Measurements from ENCODE around the gene INO80C. TPM values are rescaled to one million over a fixed set of nuclear protein-coding genes. Genes with fewer than 3 reads are reported as not detected.

Gene INO80C
- total RNA-seq, 4 donors from 2014 or later: 13.2 to 30.1 (median 17.9) TPM

DNA sequence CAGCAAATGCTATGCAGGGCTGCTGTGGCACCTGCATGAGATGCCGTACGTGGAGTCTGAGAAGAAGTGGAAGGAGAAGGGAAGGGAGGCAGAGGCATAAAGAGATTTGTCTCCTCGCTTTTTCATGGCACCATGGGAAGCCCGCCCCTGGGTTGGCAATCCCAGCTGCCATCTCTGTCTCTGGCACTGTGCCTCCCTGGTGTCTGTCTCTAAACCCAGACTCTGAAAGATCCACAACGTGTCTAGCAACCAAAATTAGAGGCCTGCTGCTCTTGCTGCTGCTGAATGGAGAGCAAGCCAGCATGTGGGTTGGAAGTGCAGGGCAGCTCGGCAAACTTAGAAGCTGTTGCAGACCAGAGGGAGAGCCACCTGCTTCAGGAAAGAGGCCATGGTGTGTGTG, 53.1 kb downstream of the INO80C start:
- intact Hi-C loops (cut with DNase I): no loop called here
- no peaks in the 10 kb centered on the region for H3K27me3 ChIP-seq
- no peak overlapping the region for H3K4me3 ChIP-seq
- H3K4me1 ChIP-seq: peaks cover 0 to 34% (median 8%) of the 10 kb centered on the region in 3 donors
- no peak for TF ChIP-seq POLR2A (IDR thresholded peaks at IDR 0.05)
- TF ChIP-seq, protein P1, sequence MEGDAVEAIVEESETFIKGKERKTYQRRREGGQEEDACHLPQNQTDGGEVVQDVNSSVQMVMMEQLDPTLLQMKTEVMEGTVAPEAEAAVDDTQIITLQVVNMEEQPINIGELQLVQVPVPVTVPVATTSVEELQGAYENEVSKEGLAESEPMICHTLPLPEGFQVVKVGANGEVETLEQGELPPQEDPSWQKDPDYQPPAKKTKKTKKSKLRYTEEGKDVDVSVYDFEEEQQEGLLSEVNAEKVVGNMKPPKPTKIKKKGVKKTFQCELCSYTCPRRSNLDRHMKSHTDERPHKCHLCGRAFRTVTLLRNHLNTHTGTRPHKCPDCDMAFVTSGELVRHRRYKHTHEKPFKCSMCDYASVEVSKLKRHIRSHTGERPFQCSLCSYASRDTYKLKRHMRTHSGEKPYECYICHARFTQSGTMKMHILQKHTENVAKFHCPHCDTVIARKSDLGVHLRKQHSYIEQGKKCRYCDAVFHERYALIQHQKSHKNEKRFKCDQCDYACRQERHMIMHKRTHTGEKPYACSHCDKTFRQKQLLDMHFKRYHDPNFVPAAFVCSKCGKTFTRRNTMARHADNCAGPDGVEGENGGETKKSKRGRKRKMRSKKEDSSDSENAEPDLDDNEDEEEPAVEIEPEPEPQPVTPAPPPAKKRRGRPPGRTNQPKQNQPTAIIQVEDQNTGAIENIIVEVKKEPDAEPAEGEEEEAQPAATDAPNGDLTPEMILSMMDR (IDR thresholded peaks at IDR 0.05): no peak
- no peak for DNase-seq
- no peak overlapping the region for H3K27ac ChIP-seq
- H3K36me3 ChIP-seq: no peaks in the 10 kb centered on the region
- H3K9me3 ChIP-seq: no peaks in the 10 kb centered on the region
- WGBS, 2 donors: 90 to 95% methylated on average over 5 to 6 of the region's 6 CpGs

- no peaks in the 10 kb centered on the region for H3K9me3 ChIP-seq
- WGBS, 2 donors: 50 to 90% methylated on average over 2 of the region's 2 CpGs
- no peak overlapping the region for H3K4me3 ChIP-seq
- H3K27me3 ChIP-seq: no peaks in the 10 kb centered on the region
- no peak for TF ChIP-seq POLR2A (IDR thresholded peaks at IDR 0.05)
- TF ChIP-seq, protein P1 (IDR thresholded peaks at IDR 0.05): no peak
- H3K36me3 ChIP-seq: no peaks in the 10 kb centered on the region
- intact Hi-C loops (cut with DNase I): no loop called here
- H3K4me1 ChIP-seq: peaks cover 0 to 33% (median 8%) of the 10 kb centered on the region in 3 donors
- H3K27ac ChIP-seq: no peak overlapping the region
- DNase-seq: no peak
Measured at GRCh38 chr18:35443847-35444246, 53.9 kb downstream of the INO80C start.

DNA sequence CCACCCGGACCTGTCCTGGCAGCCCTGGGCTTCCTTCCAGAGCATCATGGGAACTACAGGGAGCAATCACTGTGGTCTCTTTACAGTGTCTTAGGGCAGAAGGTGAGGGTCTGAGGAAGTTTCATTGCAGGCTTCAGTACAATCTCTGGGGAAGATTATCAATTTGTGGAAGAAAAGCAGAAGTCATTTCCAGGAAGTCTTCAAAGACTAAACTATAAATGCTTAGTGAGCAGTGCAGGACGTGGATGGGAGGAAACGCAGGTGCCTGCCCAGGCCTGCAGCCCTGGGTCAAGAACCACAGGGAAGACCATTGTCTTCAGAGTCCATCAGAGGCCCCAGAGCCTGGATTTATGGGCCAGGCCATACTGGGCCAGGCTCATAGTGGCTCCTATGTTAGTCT, 54.3 kb downstream of the INO80C start:
- H3K27me3 ChIP-seq: no peaks in the 10 kb centered on the region
- H3K9me3 ChIP-seq: no peaks in the 10 kb centered on the region
- H3K27ac ChIP-seq: no peak overlapping the region
- intact Hi-C loops (cut with DNase I): no loop called here
- H3K36me3 ChIP-seq: no peaks in the 10 kb centered on the region
- no peak for DNase-seq
- H3K4me1 ChIP-seq: peaks cover 0 to 32% (median 8%) of the 10 kb centered on the region in 3 donors
- no peak overlapping the region for H3K4me3 ChIP-seq
- TF ChIP-seq, protein P1 (IDR thresholded peaks at IDR 0.05): no peak
- TF ChIP-seq POLR2A (IDR thresholded peaks at IDR 0.05): no peak
- WGBS, 2 donors: 47 to 70% methylated on average over 3 of the region's 3 CpGs

DNA sequence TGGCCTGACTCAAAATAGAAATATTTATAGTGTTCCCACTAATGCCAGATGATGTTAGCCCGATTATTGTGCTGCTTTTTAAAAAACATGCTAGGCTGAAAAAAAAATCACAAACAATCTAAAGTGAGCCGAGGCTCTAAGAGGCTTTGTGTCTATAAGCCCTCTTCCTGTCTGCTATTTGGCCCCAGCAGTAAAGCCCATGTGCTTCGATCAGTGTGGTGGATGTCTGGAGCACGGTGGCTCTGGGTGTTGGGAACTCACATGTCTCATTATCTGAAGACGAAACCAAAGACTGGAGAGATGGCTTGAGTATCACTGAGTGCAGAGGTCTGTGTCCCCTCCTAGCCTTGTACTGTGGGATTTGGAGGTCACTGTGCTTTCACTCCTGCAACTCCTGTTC, 55.1 kb downstream of the INO80C start:
- H3K9me3 ChIP-seq: no peaks in the 10 kb centered on the region
- no peak for TF ChIP-seq POLR2A (IDR thresholded peaks at IDR 0.05)
- TF ChIP-seq, protein P1 (IDR thresholded peaks at IDR 0.05): no peak
- H3K36me3 ChIP-seq: no peaks in the 10 kb centered on the region
- intact Hi-C loops (cut with DNase I): no loop called here
- H3K27ac ChIP-seq: no peak overlapping the region
- DNase-seq: no peak
- H3K27me3 ChIP-seq: no peaks in the 10 kb centered on the region
- H3K4me3 ChIP-seq: no peak overlapping the region
- WGBS, 2 donors: 55 to 68% methylated on average over 5 of the region's 5 CpGs
- peaks cover 0 to 29% (median 8%) of the 10 kb centered on the region in 3 donors for H3K4me1 ChIP-seq

DNA sequence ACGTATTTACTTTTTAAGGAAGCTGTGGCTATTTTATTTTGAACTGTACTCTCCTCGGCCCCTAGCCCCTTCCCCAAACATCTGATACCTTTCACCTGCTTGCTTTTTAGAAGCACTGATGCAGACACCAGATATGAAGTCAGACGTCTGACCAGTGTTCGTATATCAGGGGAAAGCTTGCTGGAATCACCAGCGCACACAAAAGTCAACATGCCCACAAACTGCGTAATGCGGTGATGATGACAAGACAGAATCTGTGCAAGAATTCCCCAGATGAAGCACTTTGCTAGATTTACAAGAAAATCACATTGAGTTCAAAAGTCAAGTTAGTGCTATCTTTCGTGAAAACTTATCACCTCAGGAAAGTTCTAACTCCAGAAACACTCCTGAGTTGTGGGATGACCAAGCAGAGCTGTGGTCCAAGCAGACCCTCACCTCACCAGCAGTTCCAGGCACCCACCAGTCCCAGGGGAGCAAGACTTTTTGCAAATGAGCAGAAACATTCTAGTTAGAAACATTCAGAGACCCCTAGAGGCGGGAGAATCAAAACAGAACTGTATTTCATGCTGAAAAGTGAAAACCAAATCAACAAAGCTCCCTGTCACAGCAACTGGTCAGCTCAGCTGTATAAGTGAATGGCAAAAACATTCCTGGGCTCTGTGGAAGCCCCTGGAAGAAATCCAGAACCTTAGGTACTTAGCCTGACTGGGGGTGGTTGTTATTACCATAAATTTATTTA, 55.7 kb downstream of the INO80C start:
- H3K27me3 ChIP-seq: no peaks in the 10 kb centered on the region
- H3K27ac ChIP-seq: peak overlapping the region in 1 of 4 donors; percentile 0
- TF ChIP-seq, protein P1 (IDR thresholded peaks at IDR 0.05): no peak
- no peak for TF ChIP-seq POLR2A (IDR thresholded peaks at IDR 0.05)
- DNase-seq: no peak
- intact Hi-C loops (cut with DNase I): no loop called here
- no peaks in the 10 kb centered on the region for H3K9me3 ChIP-seq
- no peak overlapping the region for H3K4me3 ChIP-seq
- WGBS, 2 donors: 47 to 61% methylated on average over 9 of the region's 9 CpGs
- peaks cover 0 to 29% (median 8%) of the 10 kb centered on the region in 3 donors for H3K4me1 ChIP-seq
- H3K36me3 ChIP-seq: no peaks in the 10 kb centered on the region

Data from esophagus squamous epithelium (tissue), 5 donors.